SK-N-SH (cell line): Measurements from ENCODE around the gene NEURL1.

Experiments
- CHD2 ChIP-seq: fragments of 150-350 bp; IDR thresholded peaks from 2 replicates; pipeline ENCODE4 v1.6.1; 2018; ENCODE audit warnings: low read length; ENCODE audit not compliant: partially characterized antibody
- EP300 ChIP-seq, 2 experiments: IDR thresholded peaks; 2 replicates each; pipeline versions ENCODE4 v1.4.0 to v1.6.1; 2012; ENCODE audit warnings: borderline replicate concordance in 1 of 2, low read depth in 1 of 2, low read length in 1 of 2
- FOXM1 ChIP-seq: IDR thresholded peaks from 2 replicates; pipeline ENCODE4 v1.4.0; 2012; ENCODE audit warnings: low read depth, mild to moderate bottlenecking
- GATA2 ChIP-seq: sonication (generic); formaldehyde crosslinking; IDR thresholded peaks from 2 replicates; pipeline ENCODE4 v1.5.0; 2020; ENCODE audit warnings: mild to moderate bottlenecking, missing genetic modification reagents
- JUND ChIP-seq: IDR thresholded peaks from 2 replicates; pipeline ENCODE4 v1.4.0; 2012
- MXI1 ChIP-seq: IDR thresholded peaks from 2 replicates; pipeline ENCODE4 v1.6.1; 2012; ENCODE audit warnings: mild to moderate bottlenecking, low read depth, low read length, improper control_type of control experiment
- POLR2AphosphoS5 ChIP-seq: IDR thresholded peaks from 2 replicates; pipeline ENCODE4 v1.6.1; 2012; ENCODE audit warnings: low read depth, low read length
- SMC3 ChIP-seq: IDR thresholded peaks from 2 replicates; pipeline ENCODE4 v1.6.1; 2012; ENCODE audit warnings: low read depth, low read length, improper control_type of control experiment
- TF ChIP-seq, protein P1 (sequence below): fragments of 200-600 bp; sonication (generic); IDR thresholded peaks from 2 replicates; pipeline ENCODE4 v1.6.1; 2017; ENCODE audit warnings: antibody characterized with exemption, mild to moderate bottlenecking, moderate library complexity
- TF ChIP-seq, protein P2 (sequence below): fragments of 150-350 bp; IDR thresholded peaks from 2 replicates; pipeline ENCODE4 v1.6.1; 2017; ENCODE audit warnings: antibody characterized with exemption, low read length, low read depth, borderline replicate concordance

DNA sequence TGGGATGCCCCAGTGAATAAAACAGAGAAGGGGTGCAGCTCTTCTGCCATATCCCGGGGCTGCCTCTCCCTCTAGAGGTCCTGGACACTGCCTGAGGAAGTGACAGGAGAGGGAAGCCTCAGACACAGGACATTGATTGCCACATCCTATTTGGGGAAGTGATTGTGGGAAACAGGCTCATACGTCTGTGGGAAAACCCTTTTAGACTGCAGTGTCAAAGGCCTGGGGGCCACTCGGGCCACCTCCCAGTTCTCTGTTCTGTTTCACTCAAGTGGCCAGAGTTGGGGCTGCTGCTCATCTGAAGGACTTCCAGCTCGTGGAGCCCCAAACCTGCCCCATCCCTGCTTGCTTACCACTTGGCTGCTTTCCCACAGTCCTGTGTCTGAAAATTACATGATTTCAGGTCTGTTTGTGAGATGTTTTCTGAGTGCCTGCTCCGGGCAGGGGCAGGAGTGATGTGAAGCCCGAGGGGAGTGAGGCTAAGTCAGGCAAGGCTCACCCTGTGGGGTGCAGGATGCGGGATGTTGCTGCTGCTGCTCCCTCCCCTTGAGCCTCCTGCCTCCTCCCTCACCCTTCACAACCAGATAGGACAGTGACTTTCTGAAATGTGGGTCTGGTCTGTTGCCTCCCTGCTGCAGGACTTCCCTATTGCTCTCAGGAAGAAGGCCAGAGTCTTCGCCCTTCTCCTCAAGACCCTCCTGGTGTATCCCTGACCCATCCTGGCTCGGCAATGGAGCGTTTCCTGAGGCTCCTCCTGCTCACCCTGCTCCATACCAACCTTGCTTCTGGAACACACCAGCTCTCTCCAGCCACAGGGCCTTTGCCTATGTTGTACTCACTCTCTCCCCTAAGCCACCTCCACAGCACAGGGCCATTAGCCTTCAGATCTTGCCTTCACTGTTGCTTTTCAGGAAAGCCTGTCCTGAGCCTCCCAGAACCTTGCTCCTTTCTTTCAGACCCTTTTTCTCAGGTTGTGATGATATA lies 58.4 kb downstream of the NEURL1 start:
- TF ChIP-seq, protein P1, sequence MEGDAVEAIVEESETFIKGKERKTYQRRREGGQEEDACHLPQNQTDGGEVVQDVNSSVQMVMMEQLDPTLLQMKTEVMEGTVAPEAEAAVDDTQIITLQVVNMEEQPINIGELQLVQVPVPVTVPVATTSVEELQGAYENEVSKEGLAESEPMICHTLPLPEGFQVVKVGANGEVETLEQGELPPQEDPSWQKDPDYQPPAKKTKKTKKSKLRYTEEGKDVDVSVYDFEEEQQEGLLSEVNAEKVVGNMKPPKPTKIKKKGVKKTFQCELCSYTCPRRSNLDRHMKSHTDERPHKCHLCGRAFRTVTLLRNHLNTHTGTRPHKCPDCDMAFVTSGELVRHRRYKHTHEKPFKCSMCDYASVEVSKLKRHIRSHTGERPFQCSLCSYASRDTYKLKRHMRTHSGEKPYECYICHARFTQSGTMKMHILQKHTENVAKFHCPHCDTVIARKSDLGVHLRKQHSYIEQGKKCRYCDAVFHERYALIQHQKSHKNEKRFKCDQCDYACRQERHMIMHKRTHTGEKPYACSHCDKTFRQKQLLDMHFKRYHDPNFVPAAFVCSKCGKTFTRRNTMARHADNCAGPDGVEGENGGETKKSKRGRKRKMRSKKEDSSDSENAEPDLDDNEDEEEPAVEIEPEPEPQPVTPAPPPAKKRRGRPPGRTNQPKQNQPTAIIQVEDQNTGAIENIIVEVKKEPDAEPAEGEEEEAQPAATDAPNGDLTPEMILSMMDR = no peak
- TF ChIP-seq GATA2 (CRISPR knock-in tag) (no peak; the same call in 1 of the 2 replicates), MXI1 (no peak; the same call in 1 of the 2 replicates), POLR2AphosphoS5 (no peak), CHD2 (no peak), SMC3 (no peak), EP300 (IDR thresholded peaks at IDR 0.05; ENCODE audit: borderline replicate concordance in 1 of 2, low read depth in 1 of 2, low read length in 1 of 2) (no peak), JUND (no peak), FOXM1 (no peak)
- TF ChIP-seq, protein P2, sequence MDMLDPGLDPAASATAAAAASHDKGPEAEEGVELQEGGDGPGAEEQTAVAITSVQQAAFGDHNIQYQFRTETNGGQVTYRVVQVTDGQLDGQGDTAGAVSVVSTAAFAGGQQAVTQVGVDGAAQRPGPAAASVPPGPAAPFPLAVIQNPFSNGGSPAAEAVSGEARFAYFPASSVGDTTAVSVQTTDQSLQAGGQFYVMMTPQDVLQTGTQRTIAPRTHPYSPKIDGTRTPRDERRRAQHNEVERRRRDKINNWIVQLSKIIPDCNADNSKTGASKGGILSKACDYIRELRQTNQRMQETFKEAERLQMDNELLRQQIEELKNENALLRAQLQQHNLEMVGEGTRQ = no peak
